ENCODE measurements around the gene AGR2. TPM values are rescaled to one million over a fixed set of nuclear protein-coding genes. Genes with fewer than 3 reads are reported as not detected.

Gene AGR2
- total RNA-seq, 1 donor from 2014 or later = 116 TPM

DNA sequence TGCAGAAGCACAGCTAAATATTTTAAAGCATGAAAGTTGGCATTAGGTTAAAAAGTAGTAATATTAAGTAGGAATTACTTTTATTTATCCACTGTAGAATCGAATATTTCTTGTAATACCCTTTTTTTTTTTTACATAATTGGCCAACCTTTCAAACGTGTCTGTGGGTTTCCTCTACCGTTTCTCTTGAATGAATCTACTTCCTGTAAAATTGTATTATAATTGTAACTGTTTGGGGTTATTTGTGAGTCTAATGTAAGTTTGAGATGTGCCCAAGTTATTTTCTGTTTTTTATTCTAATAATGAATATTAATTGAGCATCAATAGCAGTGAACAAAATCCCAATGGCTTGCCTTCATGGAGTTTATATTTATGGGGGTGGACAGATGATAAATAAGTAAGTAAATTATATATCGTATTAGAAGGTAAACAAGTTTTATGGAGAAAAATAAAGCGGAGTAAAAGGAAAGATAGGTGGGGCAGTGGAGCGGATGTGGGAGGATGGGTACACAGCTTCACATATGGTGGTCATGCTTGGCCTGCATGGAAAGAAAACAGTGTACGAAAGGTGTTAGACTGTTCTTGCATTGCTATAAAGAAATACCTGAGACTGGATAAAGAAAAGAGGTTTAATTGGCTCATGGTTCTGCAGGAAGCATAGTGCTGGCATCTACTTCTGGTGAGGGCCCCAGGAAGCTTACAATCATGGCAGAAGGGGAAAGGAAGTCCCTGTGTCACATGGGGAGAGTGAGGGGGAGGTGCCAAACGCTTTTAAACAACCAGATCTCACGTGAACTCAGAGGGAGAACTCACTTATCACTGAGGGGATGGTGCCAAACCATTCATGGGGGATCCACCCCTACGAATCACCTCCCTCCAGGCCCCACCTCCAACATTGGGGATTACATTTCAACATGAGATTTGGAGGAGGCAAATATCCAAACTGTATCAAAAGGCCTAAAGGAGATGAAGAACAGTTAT lies 45.9 kb downstream of the AGR2 start:
- H3K27ac Mint-ChIP-seq = no peak overlapping the region
- H3K9me3 Mint-ChIP-seq = peaks cover 8% of the 10 kb centered on the region
- TF ChIP-seq, protein P1, sequence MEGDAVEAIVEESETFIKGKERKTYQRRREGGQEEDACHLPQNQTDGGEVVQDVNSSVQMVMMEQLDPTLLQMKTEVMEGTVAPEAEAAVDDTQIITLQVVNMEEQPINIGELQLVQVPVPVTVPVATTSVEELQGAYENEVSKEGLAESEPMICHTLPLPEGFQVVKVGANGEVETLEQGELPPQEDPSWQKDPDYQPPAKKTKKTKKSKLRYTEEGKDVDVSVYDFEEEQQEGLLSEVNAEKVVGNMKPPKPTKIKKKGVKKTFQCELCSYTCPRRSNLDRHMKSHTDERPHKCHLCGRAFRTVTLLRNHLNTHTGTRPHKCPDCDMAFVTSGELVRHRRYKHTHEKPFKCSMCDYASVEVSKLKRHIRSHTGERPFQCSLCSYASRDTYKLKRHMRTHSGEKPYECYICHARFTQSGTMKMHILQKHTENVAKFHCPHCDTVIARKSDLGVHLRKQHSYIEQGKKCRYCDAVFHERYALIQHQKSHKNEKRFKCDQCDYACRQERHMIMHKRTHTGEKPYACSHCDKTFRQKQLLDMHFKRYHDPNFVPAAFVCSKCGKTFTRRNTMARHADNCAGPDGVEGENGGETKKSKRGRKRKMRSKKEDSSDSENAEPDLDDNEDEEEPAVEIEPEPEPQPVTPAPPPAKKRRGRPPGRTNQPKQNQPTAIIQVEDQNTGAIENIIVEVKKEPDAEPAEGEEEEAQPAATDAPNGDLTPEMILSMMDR (conservative IDR thresholded peaks at IDR 0.05) = no peak
- no peak for DNase-seq (ENCODE audit: extremely low spot score, unreplicated experiment)
- H3K4me3 Mint-ChIP-seq = no peak overlapping the region
- H3K36me3 Mint-ChIP-seq = peaks cover 13% of the 10 kb centered on the region
- H3K4me1 Mint-ChIP-seq (ENCODE audit: unreplicated experiment) = no peaks in the 10 kb centered on the region
- H3K27me3 Mint-ChIP-seq = peaks cover 13% of the 10 kb centered on the region

DNA sequence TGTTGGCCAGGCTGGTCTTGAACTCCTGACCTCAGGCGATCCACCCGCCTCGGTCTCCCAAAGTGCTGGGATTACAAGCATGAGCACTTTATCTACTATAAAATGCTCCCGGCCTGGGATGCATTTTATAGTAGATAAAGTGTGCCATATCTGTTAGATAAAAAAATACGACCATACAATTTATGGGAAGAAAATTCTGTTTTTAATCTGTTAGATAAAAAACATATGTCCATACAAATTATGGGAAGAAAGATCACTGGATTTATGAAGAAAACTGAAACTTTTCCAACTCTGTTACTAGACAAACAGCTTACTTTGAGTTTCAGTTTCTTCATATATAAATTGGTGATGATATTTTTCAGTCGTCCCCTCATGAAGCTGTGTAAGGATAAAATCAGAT lies 46.8 kb downstream of the AGR2 start:
- Mint-ChIP-seq H3K27ac (no peak overlapping the region), H3K36me3 (peaks cover 13% of the 10 kb centered on the region), H3K4me1 (ENCODE audit: unreplicated experiment) (no peaks in the 10 kb centered on the region), H3K4me3 (no peak overlapping the region), H3K9me3 (peaks cover 8% of the 10 kb centered on the region), H3K27me3 (peaks cover 13% of the 10 kb centered on the region)
- TF ChIP-seq, protein P1 (conservative IDR thresholded peaks at IDR 0.05) = no peak
- no peak for DNase-seq (ENCODE audit: extremely low spot score, unreplicated experiment)

DNA sequence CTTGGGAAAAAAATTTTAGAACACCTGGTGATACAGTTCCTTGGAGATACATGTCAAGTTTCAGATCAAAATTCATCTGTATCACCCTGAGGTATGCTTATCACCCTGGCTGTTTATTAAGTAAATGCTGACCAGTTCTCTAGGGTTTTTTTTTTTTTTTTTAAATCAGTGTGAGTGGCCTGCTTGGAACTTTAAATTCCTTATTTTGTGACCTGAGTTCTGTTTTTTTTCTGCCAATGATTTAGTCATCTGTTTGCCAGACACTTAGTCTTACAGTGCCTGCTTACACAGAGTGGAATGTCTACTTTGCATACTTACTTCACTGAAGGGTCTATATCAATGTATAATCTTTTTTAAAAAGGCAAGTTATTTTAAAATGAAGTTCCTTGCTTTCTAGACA lies 49.4 kb downstream of the AGR2 start:
- no peak for DNase-seq (ENCODE audit: extremely low spot score, unreplicated experiment)
- Mint-ChIP-seq H3K4me1 (ENCODE audit: unreplicated experiment) (no peaks in the 10 kb centered on the region), H3K27ac (peak overlapping the region; percentile 91), H3K27me3 (peaks cover 13% of the 10 kb centered on the region), H3K36me3 (peaks cover 2% of the 10 kb centered on the region), H3K9me3 (no peaks in the 10 kb centered on the region), H3K4me3 (peak overlapping the region; percentile 95)
- TF ChIP-seq, protein P1 (conservative IDR thresholded peaks at IDR 0.05) = no peak

DNA sequence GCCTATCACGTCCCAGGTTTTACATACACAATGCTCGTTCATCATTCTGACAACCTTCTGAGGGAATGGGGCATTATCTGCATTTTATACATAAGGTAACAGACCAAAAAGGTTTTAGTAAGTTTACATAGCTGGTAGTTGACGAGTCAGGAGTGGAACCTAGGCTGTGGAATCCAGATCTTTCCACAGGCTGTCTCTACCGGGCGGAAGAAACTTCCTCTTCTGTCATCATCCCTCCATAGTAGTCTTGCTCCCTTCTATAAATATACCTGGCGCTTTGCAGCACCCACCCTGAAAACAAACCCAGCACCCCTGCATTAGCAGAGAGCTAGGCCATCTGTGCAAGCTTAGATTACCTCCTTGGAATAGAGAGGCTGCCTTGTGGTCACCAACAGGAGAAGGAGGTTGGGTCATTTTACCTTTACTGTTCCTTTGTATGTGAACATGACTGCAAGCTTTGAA lies 49.9 kb downstream of the AGR2 start:
- H3K4me3 Mint-ChIP-seq = peak overlapping the region; percentile 95
- TF ChIP-seq, protein P1 (conservative IDR thresholded peaks at IDR 0.05) = no peak
- DNase-seq (ENCODE audit: extremely low spot score, unreplicated experiment) = no peak
- peaks cover 13% of the 10 kb centered on the region for H3K27me3 Mint-ChIP-seq
- peak overlapping the region; percentile 91 for H3K27ac Mint-ChIP-seq
- no peaks in the 10 kb centered on the region for H3K36me3 Mint-ChIP-seq
- no peaks in the 10 kb centered on the region for H3K9me3 Mint-ChIP-seq
- no peaks in the 10 kb centered on the region for H3K4me1 Mint-ChIP-seq (ENCODE audit: unreplicated experiment)

DNA sequence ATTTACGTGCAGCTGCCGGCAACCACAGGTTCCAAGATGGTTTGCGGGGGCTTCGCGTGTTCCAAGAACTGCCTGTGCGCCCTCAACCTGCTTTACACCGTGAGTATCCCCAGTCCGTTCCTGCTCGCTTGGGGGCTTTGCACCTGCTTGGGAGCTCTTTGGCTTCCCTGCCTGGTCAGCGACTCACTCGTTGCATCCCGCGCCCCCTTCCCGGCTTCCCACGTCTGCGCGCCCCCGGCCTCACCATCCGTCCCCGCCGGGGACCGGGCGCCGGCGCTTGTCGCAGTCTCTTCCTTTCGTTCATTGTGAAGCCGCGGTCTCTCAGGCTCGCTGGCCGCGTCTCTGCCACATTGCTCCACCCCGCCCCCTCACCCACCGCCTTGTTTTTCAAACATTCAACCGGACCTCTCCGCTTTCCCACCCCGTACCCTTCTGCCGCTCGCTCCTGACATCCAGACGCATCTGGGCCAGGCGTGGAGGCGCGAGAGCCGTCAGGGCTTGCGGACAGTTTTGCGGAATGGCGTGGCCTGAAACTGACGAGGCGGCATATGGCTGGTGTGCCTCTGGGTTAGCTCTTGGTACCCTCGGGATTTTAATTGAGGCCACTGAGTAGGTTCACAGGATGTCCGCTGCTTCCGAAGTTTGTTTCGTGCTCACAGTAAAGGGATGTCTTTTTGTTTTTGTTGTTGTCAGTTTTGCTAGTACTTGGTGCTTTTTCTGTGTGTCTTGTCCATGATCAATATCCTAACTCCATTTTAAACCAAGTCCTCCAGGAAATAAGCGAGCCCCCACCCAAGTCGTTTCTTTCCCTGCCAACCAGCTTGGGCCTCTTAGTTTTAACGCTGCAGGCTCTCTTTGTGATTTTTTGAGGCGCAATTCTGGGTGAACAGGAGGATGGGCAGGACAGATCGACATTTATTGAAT lies 50.6 kb downstream of the AGR2 start:
- TF ChIP-seq, protein P1 (conservative IDR thresholded peaks at IDR 0.05) = no peak
- Mint-ChIP-seq H3K9me3 (no peaks in the 10 kb centered on the region), H3K4me3 (peak overlapping the region; percentile 95), H3K27me3 (peaks cover 13% of the 10 kb centered on the region), H3K4me1 (ENCODE audit: unreplicated experiment) (no peaks in the 10 kb centered on the region), H3K27ac (peak overlapping the region; percentile 91), H3K36me3 (no peaks in the 10 kb centered on the region)
- peak; percentile 72 for DNase-seq (ENCODE audit: extremely low spot score, unreplicated experiment)
